Mammary microvascular endothelial cell (primary cell): ENCODE measurements around the gene ZNF142. TPM values are rescaled to one million over a fixed set of nuclear protein-coding genes. Genes with fewer than 3 reads are reported as not detected.

ENCODE experiments used
- total RNA-seq: library from RNA; depleted of rRNA; stranded (reverse); fragments of >200 nt; gene quantifications from 2 replicates; pipeline ENCODE4 v1.2.3, GENCODE V29; 2015

Gene ZNF142
- total RNA-seq, result 15.1 and 15.2 TPM in 2 replicates

GRCh38 chr2:218659258-218659987 lies at the start of gene ZNF142, which contains the start of gene BCS1L:
TSS of gene ZNF142 (minus strand) at chr2:218659623. CDS start at chr2:218656429, 3,194 bp downstream.
TSS of gene BCS1L (plus strand) at chr2:218659683. CDS start at chr2:218660988, 1,305 bp downstream.

GRCh38 chr2:218671654-218672566 lies 12.5 kb upstream of the ZNF142 start, which contains the start of the genes RNF25 and STK36:
TSS of gene RNF25 (minus strand) at chr2:218672002. CDS start at chr2:218671970, 32 bp downstream.
TSS of gene STK36 (plus strand) at chr2:218672086. CDS start at chr2:218672830, 744 bp downstream.

GRCh38 chr2:218607436-218608115 lies 51.8 kb downstream of the ZNF142 start, which contains the start of gene PLCD4:
TSS of gene PLCD4 (plus strand) at chr2:218607899. CDS start at chr2:218615740, 7,841 bp downstream.

Other genes starting within 250 kb of the ZNF142 start
- gene VIL1, start 240.5 kb downstream of the ZNF142 start, total RNA-seq, result not detected in 2 replicates
- gene USP37, start 91.3 kb downstream of the ZNF142 start, total RNA-seq, result 5.8 and 6.5 TPM in 2 replicates
- 70.3 and 86.3 TPM in 2 replicates for gene CNOT9, start 90.8 kb downstream of the ZNF142 start, total RNA-seq
- 0.60 and 1.2 TPM in 2 replicates for gene PLCD4, start 51.7 kb downstream of the ZNF142 start, total RNA-seq
- gene BCS1L, start 60 bp upstream of the ZNF142 start, total RNA-seq, result 36.9 and 42.3 TPM in 2 replicates
- gene RNF25, start 12.4 kb upstream of the ZNF142 start, total RNA-seq, result 19.9 and 26.9 TPM in 2 replicates
- gene STK36, start 12.5 kb upstream of the ZNF142 start, total RNA-seq, result 8.3 and 10.8 TPM in 2 replicates
- 13.9 and 17.5 TPM in 2 replicates for gene TTLL4, start 51.2 kb upstream of the ZNF142 start, total RNA-seq
- gene CYP27A1, start 122.5 kb upstream of the ZNF142 start, total RNA-seq, result 6.4 and 7.4 TPM in 2 replicates
- not detected in 2 replicates for gene PRKAG3, start 172.2 kb upstream of the ZNF142 start, total RNA-seq
- not detected in 2 replicates for gene WNT6, start 200.2 kb upstream of the ZNF142 start, total RNA-seq
- gene WNT10A, start 221.2 kb upstream of the ZNF142 start, total RNA-seq, result not detected in 2 replicates